CD4-positive, alpha-beta T cell treated with Interleukin-15 for 1 hour (primary cell): ENCODE data around the gene DNAH1.

Source experiments
- DNase-seq: peaks from one replicate; pipeline ENCODE4 v3.0.0-alpha.2; 2020

The DNAH1 gene

DNA sequence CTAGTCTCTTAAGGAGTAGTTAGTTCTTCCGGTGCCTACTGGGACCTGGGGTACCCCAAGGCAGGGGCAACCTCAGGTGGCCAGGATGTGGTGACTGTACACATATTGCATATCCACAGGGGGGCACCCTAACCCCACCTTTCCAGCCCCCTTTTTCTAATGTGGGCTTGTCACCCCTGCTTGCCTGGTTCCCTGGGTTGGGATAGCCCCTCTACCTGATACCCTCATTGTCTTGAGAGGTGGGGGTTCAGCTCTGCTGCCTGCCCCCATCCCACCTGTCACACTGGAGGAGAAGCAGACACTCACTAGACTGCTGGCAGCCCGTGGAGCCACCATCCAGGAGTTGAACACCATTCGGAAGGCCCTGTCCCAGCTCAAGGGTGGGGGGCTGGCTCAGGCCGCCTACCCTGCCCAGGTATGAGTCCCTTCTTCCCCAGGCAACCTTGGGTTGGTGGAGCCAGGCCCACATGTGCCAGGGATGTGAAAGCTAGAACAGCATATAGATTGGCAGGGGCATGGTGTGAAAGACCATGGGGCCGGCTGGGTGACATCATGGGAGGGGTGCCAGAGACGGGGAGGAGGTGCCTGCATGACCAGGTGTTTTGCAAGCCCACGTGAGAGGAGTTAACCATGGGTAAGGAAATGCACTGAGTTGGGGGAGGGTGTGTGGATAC is 24.5 kb upstream of the DNAH1 start:
- DNase-seq, result peak; percentile 48

DNA sequence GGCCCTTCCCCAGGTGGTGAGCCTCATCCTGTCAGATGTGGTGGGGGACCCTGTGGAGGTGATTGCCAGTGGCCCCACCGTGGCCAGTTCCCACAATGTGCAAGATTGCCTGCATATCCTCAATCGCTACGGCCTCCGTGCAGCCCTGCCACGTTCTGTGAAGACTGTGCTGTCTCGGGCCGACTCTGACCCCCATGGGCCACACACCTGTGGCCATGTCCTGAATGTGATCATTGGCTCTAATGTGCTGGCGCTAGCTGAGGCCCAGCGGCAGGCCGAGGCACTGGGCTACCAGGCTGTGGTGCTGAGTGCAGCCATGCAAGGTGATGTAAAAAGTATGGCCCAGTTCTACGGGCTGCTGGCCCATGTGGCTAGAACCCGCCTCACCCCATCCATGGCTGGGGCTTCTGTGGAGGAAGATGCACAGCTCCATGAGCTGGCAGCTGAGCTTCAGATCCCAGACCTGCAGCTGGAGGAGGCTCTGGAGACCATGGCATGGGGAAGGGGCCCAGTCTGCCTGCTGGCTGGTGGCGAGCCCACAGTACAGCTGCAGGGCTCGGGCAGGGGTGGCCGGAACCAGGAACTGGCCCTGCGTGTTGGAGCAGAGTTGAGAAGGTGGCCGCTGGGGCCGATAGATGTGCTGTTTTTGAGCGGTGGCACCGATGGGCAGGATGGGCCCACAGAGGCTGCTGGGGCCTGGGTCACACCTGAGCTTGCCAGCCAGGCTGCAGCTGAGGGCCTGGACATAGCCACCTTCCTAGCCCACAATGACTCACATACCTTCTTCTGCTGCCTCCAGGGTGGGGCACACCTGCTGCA is 23.7 kb upstream of the DNAH1 start:
- DNase-seq, result no peak

DNA sequence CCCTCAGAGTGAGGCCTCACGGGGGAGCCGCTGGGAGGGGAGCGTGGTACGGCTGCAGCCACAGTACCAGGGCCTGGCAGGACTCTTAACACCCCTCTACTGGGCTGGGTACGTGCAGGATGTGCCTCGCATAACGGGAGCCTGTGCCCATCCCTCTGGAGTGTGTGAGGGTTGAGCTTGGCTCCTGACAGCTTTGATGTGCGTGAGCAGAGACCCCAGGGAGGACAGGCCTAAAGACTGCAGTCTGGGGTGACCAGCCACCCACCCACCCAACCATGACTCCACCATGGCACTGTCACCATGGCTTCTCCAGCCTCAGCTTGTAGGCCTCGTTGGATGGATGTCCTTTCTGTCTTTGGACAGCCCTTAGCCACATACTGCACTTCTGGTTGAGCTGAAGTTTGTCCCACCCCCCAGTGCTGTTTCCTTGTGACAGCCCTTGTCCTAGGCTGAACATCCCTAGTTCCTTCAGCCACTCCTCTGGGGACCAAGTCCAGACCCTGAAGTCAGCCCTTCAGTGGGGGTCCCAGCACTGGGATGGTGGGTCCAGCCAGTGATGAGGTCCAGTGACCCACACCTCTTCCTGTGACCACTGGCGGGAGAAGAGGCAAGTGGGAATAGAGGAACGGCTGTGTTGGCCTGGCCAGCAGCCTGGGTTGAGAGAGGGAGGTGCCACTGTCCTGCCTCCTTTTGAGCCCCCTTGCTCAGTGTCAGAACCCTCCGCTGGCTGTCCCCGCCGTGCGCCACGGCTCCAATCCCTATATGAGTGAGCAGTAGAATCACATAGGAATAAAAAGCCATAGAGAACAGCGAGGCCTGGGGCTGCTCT is 22.4 kb upstream of the DNAH1 start:
- DNase-seq, result no peak

DNA sequence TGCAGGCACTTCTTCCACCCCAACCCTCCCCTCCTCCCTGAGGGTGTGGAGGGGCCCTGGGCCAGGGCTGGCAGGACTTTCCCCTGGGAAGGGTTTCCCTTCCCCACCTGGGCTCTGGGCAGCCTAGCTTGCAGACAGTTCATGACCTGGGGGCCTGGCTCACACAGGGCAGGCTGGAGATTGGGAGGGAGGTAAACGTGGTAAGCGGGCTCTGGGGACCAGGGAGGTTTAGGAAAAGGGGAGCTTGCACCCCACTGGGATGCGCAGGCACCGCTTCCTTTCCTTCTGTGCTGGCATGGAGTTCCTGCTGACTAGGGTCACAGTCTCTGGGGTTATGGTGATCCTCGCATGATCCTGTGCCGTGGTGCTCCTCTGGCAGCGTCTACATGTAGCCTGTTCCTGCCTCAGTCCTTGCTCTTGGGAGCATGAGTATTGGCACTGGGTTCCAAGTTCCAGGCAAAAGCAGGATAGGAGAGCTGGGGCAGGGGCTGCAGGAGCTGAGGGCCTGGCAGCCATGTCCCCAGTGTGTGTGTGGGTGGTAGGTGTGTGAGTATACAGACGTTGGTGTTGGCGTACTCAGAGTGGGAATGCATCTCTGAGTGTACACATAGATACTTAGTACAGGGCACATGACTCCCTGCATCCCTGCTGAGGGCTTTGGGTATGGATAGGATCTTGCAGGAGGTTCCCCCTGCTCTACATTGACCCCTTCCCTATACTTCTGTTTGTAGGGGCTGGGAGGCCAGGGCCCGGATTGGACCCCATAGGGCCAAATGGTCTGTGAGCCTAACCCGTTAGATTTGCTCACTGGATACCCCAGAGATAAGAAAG is 21.6 kb upstream of the DNAH1 start:
- DNase-seq, result no peak

DNA sequence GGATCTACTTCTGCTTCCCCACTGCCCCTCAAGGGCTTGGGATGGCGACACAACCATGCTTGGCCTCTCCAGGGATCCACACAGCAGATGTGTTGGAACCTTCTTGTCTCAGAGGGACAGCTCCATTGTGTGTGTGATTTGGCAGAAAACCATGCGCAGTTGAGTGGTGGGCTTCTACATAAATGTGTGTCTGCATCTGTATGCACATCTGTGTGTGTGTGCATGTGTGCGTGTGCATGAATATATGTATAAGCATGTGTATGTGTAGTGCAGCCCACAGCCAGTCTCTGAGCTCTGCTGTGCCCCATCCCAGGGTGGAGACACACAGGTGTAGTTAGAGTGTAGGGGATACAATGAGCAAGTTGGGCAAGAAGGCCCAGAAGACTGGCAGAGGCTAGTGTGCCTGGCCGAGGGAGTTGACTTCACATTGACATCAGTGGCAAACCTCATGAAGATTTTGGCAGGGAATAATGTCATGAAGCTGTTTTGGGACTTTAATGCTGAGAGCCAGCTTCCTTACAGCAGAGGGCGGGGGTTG is 20.4 kb upstream of the DNAH1 start:
- no peak for DNase-seq

DNA sequence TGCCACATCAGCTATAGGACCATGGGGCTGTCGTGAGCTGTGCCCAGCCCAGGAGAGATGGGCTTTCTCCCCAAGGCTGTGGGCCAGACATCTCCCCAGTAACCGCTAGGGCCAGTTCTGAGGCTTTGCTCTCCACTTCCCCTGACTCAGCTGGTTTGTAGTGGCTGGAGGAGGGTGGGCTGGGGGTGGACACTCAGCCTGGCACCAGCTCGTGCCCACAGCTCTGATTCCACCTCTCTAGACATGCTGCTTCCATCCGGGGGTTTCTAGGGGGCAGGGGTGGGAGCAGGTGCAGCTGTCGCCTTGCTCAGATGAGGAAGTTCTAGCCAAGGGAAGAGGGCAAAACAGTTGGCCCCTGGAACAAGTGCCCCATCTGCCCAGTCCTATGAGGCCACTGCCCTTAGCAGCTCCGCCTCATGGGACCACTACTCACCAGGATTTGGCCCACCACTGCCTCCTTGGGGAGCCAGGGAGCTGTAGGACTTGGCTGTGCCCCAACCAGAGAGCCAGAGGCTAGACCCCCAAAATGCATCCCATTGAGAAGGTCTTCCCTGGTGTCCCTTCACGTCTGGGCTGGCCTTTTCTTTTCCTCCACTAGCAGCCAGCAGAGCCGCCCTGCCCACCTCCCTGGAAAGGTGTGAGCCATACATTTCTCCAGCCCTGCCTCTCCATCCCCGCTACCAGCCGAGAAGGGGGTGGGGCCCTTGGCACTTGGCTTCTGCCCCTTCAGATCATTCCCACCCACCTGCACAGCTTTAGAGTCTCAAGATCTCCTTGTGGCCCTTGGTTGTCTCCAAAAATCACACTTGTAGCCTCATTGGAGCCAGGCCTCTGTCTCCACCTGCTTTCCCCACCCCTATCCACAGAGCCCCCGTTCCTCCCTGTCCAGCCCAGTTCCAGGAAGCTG is 18.6 kb upstream of the DNAH1 start:
- DNase-seq, result no peak

DNA sequence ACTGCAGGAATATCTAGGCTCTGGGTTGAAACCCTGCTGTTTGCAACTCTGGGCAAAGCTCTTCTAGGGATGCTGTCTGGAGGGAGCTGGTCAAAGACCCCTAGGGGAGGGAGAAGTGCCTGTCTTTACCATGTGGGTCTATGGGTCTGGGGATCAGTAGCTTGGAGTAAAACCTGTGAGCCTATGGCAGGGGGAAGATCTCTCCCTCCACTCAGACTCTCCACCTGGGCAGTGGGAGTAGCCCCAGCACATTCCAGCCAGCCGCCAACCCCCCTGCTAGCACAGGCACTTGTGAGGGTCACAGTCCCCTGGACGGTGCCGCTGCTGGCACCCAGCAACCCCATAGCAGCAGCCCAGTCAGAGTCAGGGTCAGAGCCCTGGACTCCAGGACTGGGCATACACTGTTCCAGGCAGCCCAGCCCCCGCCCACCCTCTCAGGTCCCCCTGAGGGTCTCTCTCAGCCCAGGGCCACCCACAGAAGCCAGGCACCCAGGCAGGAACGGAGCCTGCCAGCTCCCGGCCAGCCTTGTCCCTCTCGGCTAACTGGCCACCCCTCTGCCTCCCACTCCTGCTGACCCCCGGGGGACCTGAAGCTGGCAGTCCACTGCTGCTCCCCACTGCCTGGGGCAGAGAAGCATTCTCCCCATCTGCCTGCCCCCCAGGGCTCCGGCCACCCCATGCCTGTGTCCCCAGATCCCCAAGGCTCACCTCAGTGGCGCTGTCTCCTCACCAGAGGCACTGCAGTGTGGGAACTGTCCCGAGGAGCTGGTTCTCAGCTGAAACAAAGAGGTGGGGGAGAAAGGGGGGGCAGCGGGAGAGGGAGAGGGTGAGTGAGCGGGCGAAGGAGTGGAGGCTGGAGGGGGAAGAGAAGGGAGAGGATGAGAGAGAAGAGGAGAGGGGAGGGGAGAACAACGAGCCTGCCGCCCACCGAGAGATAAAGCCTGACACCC is 17.7 kb upstream of the DNAH1 start:
- DNase-seq, result no peak

- no peak for DNase-seq
Observed at GRCh38 chr3:52299247-52299878, 16.8 kb upstream of the DNAH1 start.

DNA sequence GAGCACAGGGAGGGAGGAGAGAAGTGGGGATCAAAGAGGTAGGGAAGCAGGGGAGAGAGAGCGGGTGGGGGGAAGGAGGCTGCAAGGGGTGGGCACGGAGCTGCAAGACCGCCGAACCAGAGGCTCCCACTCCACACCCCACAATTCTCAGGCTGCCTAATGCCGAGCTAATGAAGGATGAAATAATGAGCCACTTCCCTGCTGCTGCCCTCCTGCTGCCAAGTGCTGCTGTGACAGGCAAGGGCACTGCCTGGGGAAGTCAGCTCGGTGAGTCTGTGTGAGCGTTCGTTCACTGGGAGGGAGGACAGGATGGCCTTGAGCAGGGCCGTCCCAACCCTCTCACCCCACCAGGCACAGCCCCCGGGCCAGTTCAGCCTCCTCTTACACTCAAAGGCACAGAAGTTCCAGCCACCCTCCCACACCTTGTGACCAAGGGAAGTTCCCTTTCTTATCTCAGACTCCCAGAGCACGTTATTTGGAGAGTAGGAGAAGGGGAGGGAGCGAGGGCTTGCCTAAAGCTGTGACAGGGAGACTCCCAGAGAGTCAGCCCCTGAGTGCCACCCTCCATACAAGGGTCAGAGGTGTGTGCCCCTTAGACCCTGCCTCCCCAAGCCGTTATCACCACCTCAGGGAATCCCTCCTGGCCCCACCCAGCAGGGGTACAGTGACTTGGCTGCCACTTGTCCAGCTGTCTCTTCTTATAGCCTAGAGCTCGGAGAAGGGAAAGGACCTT is 16.1 kb upstream of the DNAH1 start:
- peak; percentile 29 for DNase-seq

DNA sequence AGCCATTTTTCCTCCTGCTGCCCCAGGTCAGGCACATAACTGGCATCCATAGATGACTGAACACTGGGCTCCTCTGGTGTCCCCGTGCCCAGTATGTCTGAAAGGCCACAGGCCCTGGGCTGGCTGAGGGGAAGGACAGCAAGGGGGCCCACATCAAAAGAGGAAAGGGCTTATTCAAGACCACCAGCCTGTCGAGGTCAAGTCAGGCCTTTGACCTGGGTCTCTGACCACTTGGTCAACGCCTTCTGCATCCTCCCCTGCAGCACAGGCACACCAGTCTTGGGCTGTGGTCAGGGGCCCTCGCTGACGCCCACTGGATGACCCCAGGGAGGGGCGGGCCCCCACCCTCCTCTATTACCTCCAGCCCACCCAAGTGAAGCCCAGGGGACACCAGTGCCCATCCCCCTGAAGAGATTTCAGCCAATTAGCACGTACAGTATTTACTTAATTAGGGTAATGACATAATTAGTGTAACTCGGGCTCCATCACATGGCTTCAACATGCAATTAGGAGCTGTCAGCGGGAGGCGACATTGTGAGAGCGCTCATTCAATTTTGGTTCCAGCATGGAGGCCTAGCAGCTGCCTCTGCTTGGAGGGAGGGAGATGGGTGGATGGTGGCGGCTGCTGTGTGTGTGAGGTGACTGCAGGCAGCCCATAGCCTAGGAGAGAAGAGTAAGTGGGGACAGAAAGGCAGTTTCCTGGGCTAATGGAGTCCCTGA is 13.5 kb upstream of the DNAH1 start:
- DNase-seq, result no peak

DNA sequence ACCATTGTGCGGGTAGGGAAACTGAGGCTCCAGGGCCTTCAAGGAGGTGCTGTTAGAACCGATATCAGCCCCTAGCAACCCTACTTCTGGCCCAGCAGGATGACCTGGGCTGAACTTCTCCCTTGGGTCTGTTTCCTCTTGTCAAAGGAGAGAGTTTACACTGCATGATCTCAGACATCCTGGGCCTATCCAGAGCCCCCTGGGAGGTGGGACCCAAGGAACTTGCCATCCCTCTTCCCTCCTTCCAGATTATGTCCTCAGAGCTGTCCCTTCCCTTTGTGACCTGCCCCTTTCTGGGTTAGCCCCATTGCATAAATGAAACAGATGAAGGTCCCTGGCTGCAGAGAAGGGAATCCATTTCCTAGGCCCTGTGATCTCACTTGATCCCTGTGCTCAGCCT is 12.3 kb upstream of the DNAH1 start:
- DNase-seq, result no peak

DNA sequence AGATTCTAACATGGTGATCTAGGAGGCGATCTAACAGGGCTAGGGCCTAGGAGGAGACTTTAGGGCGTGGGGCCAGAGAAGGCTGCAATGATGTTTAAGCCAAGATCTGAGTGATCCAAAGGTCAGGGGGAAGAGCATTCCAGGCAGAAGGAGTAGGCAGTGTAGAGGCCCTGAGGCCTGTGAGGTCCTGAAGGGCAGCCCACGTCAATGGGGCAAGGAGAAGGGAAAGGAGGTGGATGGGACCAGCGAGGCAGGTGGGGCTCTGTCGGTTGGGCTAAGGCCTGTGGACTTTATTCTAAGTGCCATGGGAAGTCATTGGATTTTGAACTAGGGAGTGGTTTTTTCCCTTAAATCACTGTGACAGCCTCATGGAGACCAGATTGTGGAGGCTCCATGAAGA is 10.2 kb upstream of the DNAH1 start:
- DNase-seq, result no peak

DNA sequence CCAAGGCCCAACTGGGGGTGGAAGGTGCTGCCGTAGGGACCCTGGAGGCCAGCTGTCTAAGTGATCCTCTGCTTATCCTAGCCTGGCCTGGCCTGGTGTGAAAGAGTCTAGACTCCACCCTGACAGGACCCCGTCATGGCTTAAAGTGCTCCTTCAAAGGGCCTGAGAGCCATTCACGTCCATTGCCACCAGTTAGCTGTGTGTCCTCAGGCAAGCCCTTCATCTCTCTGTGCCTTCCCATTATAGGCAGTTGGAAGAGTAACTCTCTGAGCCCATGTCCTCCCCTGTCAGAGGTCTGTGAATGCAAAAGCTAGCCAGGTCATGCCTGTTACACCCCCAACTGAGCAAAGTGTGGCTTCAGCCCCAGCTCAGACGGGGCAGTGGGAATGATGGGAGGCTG is 9.1 kb upstream of the DNAH1 start:
- no peak for DNase-seq

GRCh38 chr3:52308308-52308707 is 7.8 kb upstream of the DNAH1 start:
- DNase-seq, result no peak

DNA sequence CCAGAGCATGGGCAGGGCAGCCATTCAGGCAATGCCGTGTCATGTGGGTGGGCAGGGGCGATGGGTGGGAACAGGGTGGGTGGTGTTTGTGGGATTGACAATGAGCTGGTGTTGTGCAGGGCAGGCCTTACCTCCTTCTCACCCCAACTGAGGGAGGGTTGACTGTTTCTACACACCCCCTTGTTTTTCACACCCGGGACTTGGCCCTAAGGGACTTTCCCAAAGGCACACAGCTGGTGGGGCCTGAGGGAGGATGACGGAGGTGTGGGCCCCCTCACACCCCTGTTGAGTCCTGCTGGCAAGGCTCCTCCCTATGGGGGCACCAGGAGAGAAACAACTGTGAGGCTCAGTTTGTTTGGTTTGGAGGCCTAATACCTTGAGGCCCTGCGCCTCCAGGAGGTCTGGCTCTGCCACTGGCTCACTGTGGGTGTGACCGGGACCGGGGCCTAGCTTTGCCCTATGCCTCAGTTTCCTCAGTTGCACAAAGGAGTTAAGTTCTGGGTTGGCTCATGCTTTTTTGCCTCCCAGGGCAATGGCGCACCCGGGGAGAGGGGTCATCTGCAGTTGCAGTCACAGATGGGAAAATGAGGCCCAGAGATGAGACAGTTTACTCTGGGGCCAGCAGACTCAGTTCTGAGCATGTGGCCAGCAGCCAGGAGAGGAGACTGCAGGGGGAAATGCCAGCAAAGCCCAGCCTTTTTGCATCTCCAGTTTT is 5.1 kb upstream of the DNAH1 start:
- peak; percentile 73 for DNase-seq

GRCh38 chr3:52311576-52312119 is 4.5 kb upstream of the DNAH1 start:
- no peak for DNase-seq

- DNase-seq, result no peak
Observed at GRCh38 chr3:52313188-52313773, 2.8 kb upstream of the DNAH1 start.
